Cardiac muscle cell (in vitro differentiated cells and primary cell): ENCODE results near the gene TMPRSS6. TPM values are rescaled to one million over a fixed set of nuclear protein-coding genes. Genes with fewer than 3 reads are reported as not detected.

ENCODE experiments used
- DNase-seq, 2 donors: peaks; one replicate each; pipeline versions ENCODE4 v3.0.0 to v3.0.0-alpha.2; 2010 to 2017; ENCODE audit warnings: low read depth in 1 of 2, low spot score in 1 of 2
- H3K27ac ChIP-seq: fragments of 200-600 bp; sonication (generic); 2 replicates; pipeline ENCODE4 v1.5.1; 2016
- H3K27me3 ChIP-seq: fragments of 200-600 bp; sonication (generic); 2 replicates; pipeline ENCODE4 v1.6.0; 2016; ENCODE audit warnings: control low read depth
- H3K36me3 ChIP-seq: fragments of 200-600 bp; sonication (generic); 2 replicates; pipeline ENCODE4 v1.5.1; 2016; ENCODE audit warnings: control low read depth
- H3K4me1 ChIP-seq: fragments of 200-600 bp; sonication (generic); 2 replicates; pipeline ENCODE4 v1.8.1; 2017; ENCODE audit warnings: low read depth, mild to moderate bottlenecking, mixed run types
- H3K4me3 ChIP-seq: fragments of 200-600 bp; sonication (generic); 2 replicates; pipeline ENCODE4 v1.5.1; 2016; ENCODE audit warnings: mild to moderate bottlenecking
- H3K9me3 ChIP-seq: fragments of 200-600 bp; sonication (generic); 2 replicates; pipeline ENCODE4 v1.5.1; 2017; ENCODE audit warnings: low read depth, mild to moderate bottlenecking, control low read depth
- CTCF ChIP-seq: IDR thresholded peaks from 2 replicates; pipeline ENCODE4 v1.5.1; 2012; ENCODE audit warnings: low read depth, mild to moderate bottlenecking, low read length
- polyA plus RNA-seq: library from polyadenylated mRNA; unstranded; fragments of >200 nt; fragmentation: Nextera tagmentation; extraction: Ambion mirVana; gene quantifications from 2 replicates; pipeline ENCODE4 v1.2.1, GENCODE V29; 2016
- total RNA-seq: library from RNA; depleted of rRNA; stranded (reverse); fragments of >200 nt; gene quantifications from 2 replicates; pipeline ENCODE4 v1.2.3, GENCODE V29; 2016

TMPRSS6 gene
- total and polyA plus RNA-seq, 2 experiments from 2014 or later, result 0.11 TPM; not detected in 1

- TF ChIP-seq CTCF, result no peak
- Histone ChIP-seq H3K9me3 (no peaks in the 10 kb centered on the region), H3K27me3 (no peaks in the 10 kb centered on the region), H3K4me1 (no peaks in the 10 kb centered on the region), H3K27ac (no peak overlapping the region), H3K36me3 (no peaks in the 10 kb centered on the region), H3K4me3 (no peak overlapping the region)
- DNase-seq, result no peak
These were observed 23.3 kb upstream of the TMPRSS6 start for GRCh38 chr22:37132773-37133172.

GRCh38 chr22:37129866-37130441 lies 20.4 kb upstream of the TMPRSS6 start:
- Histone ChIP-seq H3K4me1 (no peaks in the 10 kb centered on the region), H3K9me3 (no peaks in the 10 kb centered on the region), H3K36me3 (no peaks in the 10 kb centered on the region), H3K27me3 (no peaks in the 10 kb centered on the region), H3K4me3 (no peak overlapping the region), H3K27ac (no peak overlapping the region)
- no peak for TF ChIP-seq CTCF
- no peak for DNase-seq

GRCh38 chr22:37128555-37129281 lies 19.2 kb upstream of the TMPRSS6 start:
- Histone ChIP-seq H3K27me3 (no peaks in the 10 kb centered on the region), H3K4me1 (no peaks in the 10 kb centered on the region), H3K9me3 (no peaks in the 10 kb centered on the region), H3K27ac (no peak overlapping the region), H3K36me3 (no peaks in the 10 kb centered on the region), H3K4me3 (no peak overlapping the region)
- TF ChIP-seq CTCF, result no peak
- no peak for DNase-seq

GRCh38 chr22:37127350-37127878 lies 17.9 kb upstream of the TMPRSS6 start:
- TF ChIP-seq CTCF, result no peak
- Histone ChIP-seq H3K9me3 (no peaks in the 10 kb centered on the region), H3K27ac (no peak overlapping the region), H3K4me1 (no peaks in the 10 kb centered on the region), H3K36me3 (no peaks in the 10 kb centered on the region), H3K4me3 (no peak overlapping the region), H3K27me3 (no peaks in the 10 kb centered on the region)
- DNase-seq, result no peak

GRCh38 chr22:37126882-37127281 lies 17.4 kb upstream of the TMPRSS6 start:
- Histone ChIP-seq H3K27ac (no peak overlapping the region), H3K4me1 (no peaks in the 10 kb centered on the region), H3K36me3 (no peaks in the 10 kb centered on the region), H3K27me3 (no peaks in the 10 kb centered on the region), H3K4me3 (no peak overlapping the region), H3K9me3 (no peaks in the 10 kb centered on the region)
- TF ChIP-seq CTCF, result peak; percentile 33
- DNase-seq, result peak in 1 of 2 donors; percentile 19
